K562 (cell line): ENCODE results near the gene RAB43. TPM values are rescaled to one million over a fixed set of nuclear protein-coding genes. Genes with fewer than 3 reads are reported as not detected.

ENCODE experiments used
- ATAC-seq: fragments of 200-7000 bp; cut with Tn5 transposase; 3 replicates; pipeline ENCODE4 v1.9.1; 2020; ENCODE audit warnings: moderate library complexity
- BruUV-seq: library from RNA; stranded (reverse); fragments of 400-500 nt; replicated peaks from 2 replicates; lab custom pipeline; 2021; lab: Mats Ljungman, UMichigan
- CTCF ChIA-PET: fragments of 300-600 bp; formaldehyde crosslinking; extraction: SDS; loops from one replicate; lab custom pipeline; 2021; ENCODE audit warnings: low intra/inter-chr PET ratio; lab: Yijun Ruan, JAX
- POLR2A ChIA-PET: fragments of 300-600, 350-650 bp; sonication (Branson Sonifier 250); formaldehyde crosslinking; extraction: SDS; loops from one replicate; lab custom pipeline; 2021; ENCODE audit warnings: antibody characterized with exemption, inconsistent platforms; lab: Yijun Ruan, JAX
- DNase-seq, 4 experiments: peaks; one replicate each; pipeline versions ENCODE4 v3.0.0 to v3.0.0-alpha.2; 2011 to 2018; ENCODE audit warnings: low spot score in 3 of 4, mixed read lengths in 3 of 4; ENCODE audit errors: extremely low read depth in 1 of 4
- FAIRE-seq: peaks from 2 replicates; lab custom pipeline; 2011; peaks lifted over from hg19 to GRCh38; lab: Jason Lieb, UNC
- H2AFZ ChIP-seq: 2 replicates; pipeline ENCODE4 v1.6.0; 2011; ENCODE audit warnings: low read depth, low read length, control low read depth, inconsistent platforms
- H3K27ac ChIP-seq: fragments of 200-600 bp; 3 replicates; pipeline ENCODE4 v1.8.0; 2011; ENCODE audit warnings: low read depth, mild to moderate bottlenecking, control low read depth, inconsistent platforms, low read length, moderate library complexity, mixed read lengths; ENCODE audit errors: extremely low read depth
- H3K27me3 ChIP-seq, 2 experiments: fragments of 300-600 bp in 1 of 2; 2 replicates in 1 of 2; 3 replicates in 1 of 2; pipeline versions ENCODE4 v1.6.0 to v1.8.0; 2011; ENCODE audit warnings: inconsistent platforms in 2 of 2, low read length in 2 of 2, mild to moderate bottlenecking in 1 of 2, mixed read lengths in 1 of 2, moderate library complexity in 1 of 2; ENCODE audit not compliant: control insufficient read depth in 2 of 2, insufficient read depth in 2 of 2
- H3K36me3 ChIP-seq: fragments of 300-600 bp; 3 replicates; pipeline ENCODE4 v1.8.0; 2011; ENCODE audit warnings: mild to moderate bottlenecking, low read length, inconsistent platforms; ENCODE audit not compliant: control insufficient read depth, insufficient read depth
- H3K4me1 ChIP-seq, 2 experiments: fragments of 200-600 bp in 1 of 2; replicated peaks in 1 of 2; 2 replicates in 1 of 2; 3 replicates in 1 of 2; pipeline versions ENCODE4 v1.5.1 to v1.8.0; 2011; ENCODE audit warnings: inconsistent platforms in 2 of 2, low read length in 2 of 2, mild to moderate bottlenecking in 1 of 2, mixed read lengths in 1 of 2, moderate library complexity in 1 of 2; ENCODE audit not compliant: control insufficient read depth in 2 of 2, insufficient read depth in 2 of 2
- H3K4me2 ChIP-seq: 2 replicates; pipeline ENCODE4 v1.6.1; 2011; ENCODE audit warnings: low read length, control low read depth, inconsistent platforms, mixed read lengths; ENCODE audit not compliant: insufficient read depth
- H3K4me3 ChIP-seq: fragments of 200-600 bp; sonication (generic), shearing (Covaris generic); 2 replicates; pipeline ENCODE4 v1.5.1; 2016; ENCODE audit warnings: control low read depth, inconsistent platforms
- H3K79me2 ChIP-seq: fragments of 200-600 bp; 3 replicates; pipeline ENCODE4 v1.8.0; 2011; ENCODE audit warnings: low read length, inconsistent platforms; ENCODE audit not compliant: control insufficient read depth, insufficient read depth
- H3K9ac ChIP-seq, 2 experiments: 2 replicates each; pipeline versions ENCODE4 v1.6.0 to v1.6.1; 2011; ENCODE audit warnings: low read depth in 2 of 2, low read length in 2 of 2, control low read depth in 1 of 2, inconsistent platforms in 1 of 2, mild to moderate bottlenecking in 1 of 2, mixed read lengths in 1 of 2; ENCODE audit not compliant: insufficient read depth in 1 of 2
- H3K9me1 ChIP-seq: one replicate; pipeline ENCODE4 v1.6.0; 2011; ENCODE audit warnings: inconsistent platforms, mild to moderate bottlenecking, low read length, moderate library complexity; ENCODE audit not compliant: control insufficient read depth, insufficient read depth
- H3K9me3 ChIP-seq: replicated peaks from 2 replicates; pipeline ENCODE4 v1.5.1; 2011; ENCODE audit warnings: low read depth, low read length, inconsistent platforms; ENCODE audit not compliant: control insufficient read depth, insufficient read depth
- H4K20me1 ChIP-seq: replicated peaks from 2 replicates; pipeline ENCODE4 v1.6.1; 2011; ENCODE audit warnings: low read length, inconsistent platforms, mixed read lengths; ENCODE audit not compliant: control insufficient read depth, insufficient read depth
- ATF1 ChIP-seq, 2 experiments: fragments of 450-650 bp in 1 of 2; IDR thresholded peaks; 2 replicates each; pipeline ENCODE4 v1.6.1; 2016; ENCODE audit warnings: missing compliant biosample characterization in 1 of 2, missing genetic modification characterization in 1 of 2
- ETV1 ChIP-seq: fragments of 450-650 bp; conservative IDR thresholded peaks from 2 replicates; pipeline ENCODE4 v1.6.1; 2016; ENCODE audit warnings: missing genetic modification characterization, control low read depth, low read depth, missing compliant biosample characterization
- FIP1L1 ChIP-seq: fragments of 200-400 bp; formaldehyde crosslinking; IDR thresholded peaks from 2 replicates; pipeline ENCODE4 v1.6.1; 2018; ENCODE audit warnings: mild to moderate bottlenecking, low read depth, low read length; ENCODE audit not compliant: poor library complexity, severe bottlenecking
- FOXA3 ChIP-seq, 2 experiments: fragments of 450-650 bp in 1 of 2; sonication (generic) in 1 of 2; formaldehyde crosslinking; IDR thresholded peaks in 1 of 2; conservative IDR thresholded peaks in 1 of 2; 2 replicates each; pipeline versions ENCODE4 v1.4.0 to v1.8.0; 2020 to 2022; ENCODE audit warnings: mild to moderate bottlenecking in 2 of 2, missing genetic modification reagents in 1 of 2
- HDAC2 ChIP-seq: fragments of 450-650 bp; IDR thresholded peaks from 2 replicates; pipeline ENCODE4 v1.6.1; 2016; ENCODE audit warnings: mild to moderate bottlenecking
- ILF3 ChIP-seq: fragments of 450-650 bp; IDR thresholded peaks from 2 replicates; pipeline ENCODE4 v1.6.1; 2018; ENCODE audit warnings: antibody characterized with exemption, mild to moderate bottlenecking, moderate library complexity, borderline replicate concordance
- LARP7 ChIP-seq: fragments of 450-650 bp; IDR thresholded peaks from 2 replicates; pipeline ENCODE4 v1.6.1; 2016
- SMARCA4 ChIP-seq: fragments of 450-650 bp; IDR thresholded peaks from 2 replicates; pipeline ENCODE4 v1.6.1; 2016
- TBL1XR1 ChIP-seq, 2 experiments: IDR thresholded peaks; 2 replicates each; pipeline ENCODE4 v1.6.1; 2012; ENCODE audit warnings: improper control_type of control experiment in 2 of 2, low read length in 2 of 2, mild to moderate bottlenecking in 1 of 2
- TGIF2 ChIP-seq: sonication (generic); formaldehyde crosslinking; IDR thresholded peaks from 2 replicates; pipeline ENCODE4 v1.8.1; 2022; ENCODE audit warnings: mild to moderate bottlenecking, missing genetic modification reagents, moderate library complexity
- ZKSCAN8 ChIP-seq: fragments of 200-800 bp; sonication (Bioruptor generic); IDR thresholded peaks from 2 replicates; pipeline ENCODE4 v1.6.1; 2016; ENCODE audit warnings: missing genetic modification characterization, missing compliant biosample characterization
- ZNF232 ChIP-seq: sonication (generic); formaldehyde crosslinking; IDR thresholded peaks from 2 replicates; pipeline ENCODE4 v1.8.0; 2022; ENCODE audit warnings: mild to moderate bottlenecking, missing genetic modification reagents
- WGBS: fragments of 100-300 bp; shearing (Covaris generic); methylation state at CpG from one replicate; pipeline ENCODE4 v1.1.6; 2016; ENCODE audit warnings: low coverage, mixed read lengths; ENCODE audit not compliant: insufficient coverage; ENCODE audit errors: missing lambda C conversion rate; 5-methylcytosine and 5-hydroxymethylcytosine counted together
- in situ Hi-C: fragments of 300-500 bp; cut with MboI; formaldehyde crosslinking; loops from 4 replicates; pipeline ENCODE4 v1.15.0; 2018; ENCODE audit warnings: inconsistent platforms, mixed read lengths
- intact Hi-C: fragments of 100-400 bp; cut with micrococcal nuclease; formaldehyde crosslinking; loops from 2 replicates; pipeline ENCODE4 v1.14.2; 2022
- polyA plus RNA-seq, 8 experiments: library from polyadenylated mRNA; depleted of rRNA in 4 of 8; stranded (reverse) in 5 of 8; unstranded in 3 of 8; fragments of >200 nt; fragmentation: Nextera tagmentation in 2 of 8; fragmentation: Illumina TruSeq in 1 of 8; extraction: Ambion mirVana in 2 of 8; extraction: Trizol in 1 of 8; gene quantifications; 2 replicates each; pipeline versions ENCODE4 v1.2.1 to v1.2.3, GENCODE V29; 2011 to 2014; ENCODE audit warnings: inconsistent platforms in 1 of 8, missing spikeins in 1 of 8
- total RNA-seq, 7 experiments: library from RNA; depleted of rRNA in 6 of 7; stranded (reverse); fragments of >200 nt in 6 of 7; fragmentation: Illumina TruSeq in 2 of 7; extraction: Trizol in 2 of 7; gene quantifications; 2 replicates each; pipeline versions ENCODE4 v1.2.1 to v1.2.3, GENCODE V29; 2011 to 2021; ENCODE audit warnings: low replicate concordance in 1 of 7
- TF ChIP-seq, protein P1 (sequence below): fragments of 250-450 bp; sonication (Bioruptor Pico); IDR thresholded peaks from 2 replicates; pipeline ENCODE4 v1.8.0; 2021; ENCODE audit warnings: moderate library complexity, mild to moderate bottlenecking, inconsistent platforms
- TF ChIP-seq, protein P2 (sequence below): sonication (generic); formaldehyde crosslinking; IDR thresholded peaks from 2 replicates; pipeline ENCODE4 v1.8.1; 2022; ENCODE audit warnings: missing genetic modification reagents
- TF ChIP-seq, protein P3 (sequence below): fragments of 250-450 bp; sonication (Bioruptor Pico); IDR thresholded peaks from 2 replicates; pipeline ENCODE4 v1.5.0; 2022; ENCODE audit warnings: mild to moderate bottlenecking

Gene RAB43
- total and polyA plus RNA-seq, 9 of the 15 experiments (the other 6 are each of a cell fraction or from before 2014, with no cell fraction given) = 0.04 to 6.8 (median 1.7) TPM; not detected in 2

DNA sequence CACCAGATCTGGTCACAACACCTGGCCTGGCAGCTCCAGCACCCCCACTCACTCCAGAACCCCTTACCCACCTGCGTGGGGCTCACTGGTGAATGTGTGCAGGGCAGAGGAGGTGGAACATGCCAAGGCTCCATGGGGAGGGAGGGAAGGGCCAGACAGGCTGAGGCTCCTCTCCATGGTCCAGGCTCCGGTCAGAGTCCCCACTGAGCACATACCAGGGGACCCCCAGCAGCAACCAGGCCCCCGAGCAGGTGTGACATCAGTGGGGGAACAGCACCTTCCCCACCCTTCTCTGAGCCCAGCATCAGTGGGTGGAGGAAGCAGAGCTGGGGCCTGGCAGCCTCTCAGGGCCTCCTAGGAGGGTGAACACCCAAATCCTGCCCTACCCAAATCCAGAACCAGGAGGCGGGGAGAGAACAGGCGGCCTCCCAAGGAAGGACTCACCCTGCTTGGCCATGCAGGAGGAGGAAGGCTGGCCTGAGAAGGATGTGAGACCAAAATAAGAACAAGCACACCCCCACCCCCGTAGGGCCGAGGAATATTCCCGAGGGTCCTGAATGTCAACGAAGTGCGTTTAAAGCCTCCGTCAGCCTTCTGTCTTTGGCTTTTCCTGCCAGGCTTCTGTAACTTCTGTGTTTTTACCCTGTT, 62.2 kb downstream of the RAB43 start (continued):
- TF ChIP-seq, protein P1, sequence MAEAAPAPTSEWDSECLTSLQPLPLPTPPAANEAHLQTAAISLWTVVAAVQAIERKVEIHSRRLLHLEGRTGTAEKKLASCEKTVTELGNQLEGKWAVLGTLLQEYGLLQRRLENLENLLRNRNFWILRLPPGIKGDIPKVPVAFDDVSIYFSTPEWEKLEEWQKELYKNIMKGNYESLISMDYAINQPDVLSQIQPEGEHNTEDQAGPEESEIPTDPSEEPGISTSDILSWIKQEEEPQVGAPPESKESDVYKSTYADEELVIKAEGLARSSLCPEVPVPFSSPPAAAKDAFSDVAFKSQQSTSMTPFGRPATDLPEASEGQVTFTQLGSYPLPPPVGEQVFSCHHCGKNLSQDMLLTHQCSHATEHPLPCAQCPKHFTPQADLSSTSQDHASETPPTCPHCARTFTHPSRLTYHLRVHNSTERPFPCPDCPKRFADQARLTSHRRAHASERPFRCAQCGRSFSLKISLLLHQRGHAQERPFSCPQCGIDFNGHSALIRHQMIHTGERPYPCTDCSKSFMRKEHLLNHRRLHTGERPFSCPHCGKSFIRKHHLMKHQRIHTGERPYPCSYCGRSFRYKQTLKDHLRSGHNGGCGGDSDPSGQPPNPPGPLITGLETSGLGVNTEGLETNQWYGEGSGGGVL = no peak
- TF ChIP-seq TGIF2 (CRISPR knock-in tag) (no peak), FIP1L1 (no peak)

DNA sequence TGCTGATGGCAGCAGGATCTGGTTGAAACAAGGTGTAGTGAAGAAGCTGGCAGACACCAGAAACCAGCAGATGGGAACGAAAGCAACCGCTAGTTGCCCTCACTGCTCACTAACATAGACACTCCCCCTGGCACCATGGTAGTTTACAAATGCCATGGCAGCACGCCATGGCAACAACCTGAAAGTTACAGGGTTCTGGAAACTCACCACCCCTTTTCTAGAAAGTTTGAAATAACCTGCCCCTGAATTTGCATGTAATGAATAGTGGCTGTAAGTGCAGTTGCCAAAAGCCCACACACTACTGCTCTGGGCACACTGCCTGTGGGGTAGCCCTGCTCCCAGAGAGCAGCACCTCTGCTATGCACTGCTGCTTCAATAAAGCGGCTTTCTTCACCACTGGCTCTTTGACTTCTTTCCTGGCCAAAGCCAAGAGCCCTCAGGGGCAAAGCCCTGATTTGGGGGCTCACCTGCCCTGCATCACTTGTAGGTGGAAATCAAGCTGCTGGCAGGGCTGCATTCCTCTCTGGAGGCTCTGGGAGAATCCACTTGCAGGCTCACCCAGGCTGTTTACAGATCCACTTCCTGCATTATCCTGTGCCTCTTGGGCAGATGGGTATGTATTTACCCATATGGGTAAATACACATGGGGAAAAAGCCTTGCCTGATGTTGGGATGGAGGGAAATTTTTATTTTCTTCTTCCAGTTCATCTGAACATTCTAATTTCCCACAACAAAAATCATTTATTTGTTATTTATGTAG, 63.0 kb downstream of the RAB43 start:
- DNase-seq = no peak
- Histone ChIP-seq H3K9me1 (no peaks in the 10 kb centered on the region), H3K4me3 (no peak overlapping the region), H3K4me1 (peaks cover 28 to 42% of the 10 kb centered on the region in 2 experiments; a peak in 4 of 5 replicates), H3K27ac (no peak overlapping the region), H3K9me3 (no peaks in the 10 kb centered on the region), H3K4me2 (no peak overlapping the region), H3K36me3 (no peaks in the 10 kb centered on the region), H3K9ac (no peak overlapping the region), H3K27me3 (no peaks in the 10 kb centered on the region), H4K20me1 (no peaks in the 10 kb centered on the region), H3K79me2 (no peaks in the 10 kb centered on the region), H2AFZ (no peak overlapping the region)
- ATAC-seq = no peak
- POLR2A ChIA-PET = interaction anchor here (0.6 kb wide), 1 partner anchor 894 kb away, joined by 4 read pairs; no protein-coding TSS in a partner anchor
- intact Hi-C loops (no loop called here), in situ Hi-C loops (no loop called here)
- BruUV-seq = no TSS peak
- FAIRE-seq = no peak
- CTCF ChIA-PET = no interaction called here
- 51% methylated on average over 4 of the region's 4 CpGs for WGBS
- TF ChIP-seq LARP7 = no peak
- TF ChIP-seq ZKSCAN8 = no peak
- TF ChIP-seq, protein P2, sequence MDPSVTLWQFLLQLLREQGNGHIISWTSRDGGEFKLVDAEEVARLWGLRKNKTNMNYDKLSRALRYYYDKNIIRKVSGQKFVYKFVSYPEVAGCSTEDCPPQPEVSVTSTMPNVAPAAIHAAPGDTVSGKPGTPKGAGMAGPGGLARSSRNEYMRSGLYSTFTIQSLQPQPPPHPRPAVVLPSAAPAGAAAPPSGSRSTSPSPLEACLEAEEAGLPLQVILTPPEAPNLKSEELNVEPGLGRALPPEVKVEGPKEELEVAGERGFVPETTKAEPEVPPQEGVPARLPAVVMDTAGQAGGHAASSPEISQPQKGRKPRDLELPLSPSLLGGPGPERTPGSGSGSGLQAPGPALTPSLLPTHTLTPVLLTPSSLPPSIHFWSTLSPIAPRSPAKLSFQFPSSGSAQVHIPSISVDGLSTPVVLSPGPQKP (CRISPR knock-in tag) = no peak
- no peak for TF ChIP-seq FOXA3 (CRISPR knock-in tag; conservative IDR thresholded peaks at IDR 0.05 in 1 of 2, IDR thresholded peaks at IDR 0.05 in 1 of 2)
- no peak for TF ChIP-seq TBL1XR1 (IDR thresholded peaks at IDR 0.05; ENCODE audit: low read length in 2 of 2)
- no peak for TF ChIP-seq ETV1 (tag)
- TF ChIP-seq ZNF232 (CRISPR knock-in tag) = no peak
- TF ChIP-seq HDAC2 = no peak
- TF ChIP-seq, protein P3, sequence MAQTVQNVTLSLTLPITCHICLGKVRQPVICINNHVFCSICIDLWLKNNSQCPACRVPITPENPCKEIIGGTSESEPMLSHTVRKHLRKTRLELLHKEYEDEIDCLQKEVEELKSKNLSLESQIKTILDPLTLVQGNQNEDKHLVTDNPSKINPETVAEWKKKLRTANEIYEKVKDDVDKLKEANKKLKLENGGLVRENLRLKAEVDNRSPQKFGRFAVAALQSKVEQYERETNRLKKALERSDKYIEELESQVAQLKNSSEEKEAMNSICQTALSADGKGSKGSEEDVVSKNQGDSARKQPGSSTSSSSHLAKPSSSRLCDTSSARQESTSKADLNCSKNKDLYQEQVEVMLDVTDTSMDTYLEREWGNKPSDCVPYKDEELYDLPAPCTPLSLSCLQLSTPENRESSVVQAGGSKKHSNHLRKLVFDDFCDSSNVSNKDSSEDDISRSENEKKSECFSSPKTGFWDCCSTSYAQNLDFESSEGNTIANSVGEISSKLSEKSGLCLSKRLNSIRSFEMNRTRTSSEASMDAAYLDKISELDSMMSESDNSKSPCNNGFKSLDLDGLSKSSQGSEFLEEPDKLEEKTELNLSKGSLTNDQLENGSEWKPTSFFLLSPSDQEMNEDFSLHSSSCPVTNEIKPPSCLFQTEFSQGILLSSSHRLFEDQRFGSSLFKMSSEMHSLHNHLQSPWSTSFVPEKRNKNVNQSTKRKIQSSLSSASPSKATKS (CRISPR knock-in tag) = no peak
- no peak for TF ChIP-seq ILF3
- TF ChIP-seq ATF1 (CRISPR knock-in tag; IDR thresholded peaks at IDR 0.05) = no peak
- no peak for TF ChIP-seq ATF1 (tag; IDR thresholded peaks at IDR 0.05)
- no peak for TF ChIP-seq SMARCA4
